Panc1 (cell line): ENCODE results near the gene FXYD3.

ENCODE experiments used
- CTCF ChIP-seq: fragments of 450-650 bp; IDR thresholded peaks from 2 replicates; pipeline ENCODE4 v1.5.1; 2017; ENCODE audit warnings: mild to moderate bottlenecking
- POLR2AphosphoS5 ChIP-seq: IDR thresholded peaks from 2 replicates; pipeline ENCODE4 v1.6.1; 2012; ENCODE audit warnings: mild to moderate bottlenecking, low read depth, low read length, moderate library complexity
- REST ChIP-seq, 2 experiments: IDR thresholded peaks; 2 replicates each; pipeline ENCODE4 v1.6.1; 2011 to 2012; ENCODE audit warnings: low read depth in 2 of 2, control low read depth in 1 of 2, low read length in 1 of 2, mild to moderate bottlenecking in 1 of 2, moderate library complexity in 1 of 2; ENCODE audit not compliant: insufficient read depth in 1 of 2
- SIN3A ChIP-seq: IDR thresholded peaks from 2 replicates; pipeline ENCODE4 v1.6.1; 2012; ENCODE audit warnings: low read depth, mild to moderate bottlenecking, low read length, moderate library complexity, borderline replicate concordance; ENCODE audit not compliant: insufficient read depth
- TCF7L2 ChIP-seq: IDR thresholded peaks from 2 replicates; pipeline ENCODE4 v1.6.1; 2011; ENCODE audit warnings: mild to moderate bottlenecking, low read depth, low read length, inconsistent platforms

GRCh38 chr19:35133826-35134225 lies 18.2 kb downstream of the FXYD3 start:
- TF ChIP-seq CTCF (no peak), REST (IDR thresholded peaks at IDR 0.05; ENCODE audit: insufficient read depth in 1 of 2, low read depth in 2 of 2, low read length in 1 of 2) (no peak), SIN3A (no peak), POLR2AphosphoS5 (no peak), TCF7L2 (no peak)
